ENCODE results near the gene VPS36.

DNA sequence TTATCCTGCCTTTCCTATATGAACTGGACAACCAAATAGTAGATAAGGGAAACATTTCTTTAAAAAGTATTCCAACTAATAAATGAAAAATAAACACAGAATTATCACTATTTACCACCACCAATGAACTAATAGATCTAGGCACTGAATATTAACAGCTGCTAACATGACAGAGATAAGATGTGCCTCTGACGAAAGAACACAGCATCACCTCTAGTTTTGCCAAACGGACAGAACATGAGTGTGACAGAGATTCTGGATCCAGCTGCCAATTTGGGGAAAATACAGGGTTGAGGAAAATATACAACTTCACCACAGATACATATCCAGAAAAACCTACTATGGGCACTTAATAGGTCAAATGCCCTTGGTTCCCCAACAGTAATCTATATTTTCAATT is 18.0 kb downstream of the VPS36 start:
- TF ChIP-seq, protein P1, sequence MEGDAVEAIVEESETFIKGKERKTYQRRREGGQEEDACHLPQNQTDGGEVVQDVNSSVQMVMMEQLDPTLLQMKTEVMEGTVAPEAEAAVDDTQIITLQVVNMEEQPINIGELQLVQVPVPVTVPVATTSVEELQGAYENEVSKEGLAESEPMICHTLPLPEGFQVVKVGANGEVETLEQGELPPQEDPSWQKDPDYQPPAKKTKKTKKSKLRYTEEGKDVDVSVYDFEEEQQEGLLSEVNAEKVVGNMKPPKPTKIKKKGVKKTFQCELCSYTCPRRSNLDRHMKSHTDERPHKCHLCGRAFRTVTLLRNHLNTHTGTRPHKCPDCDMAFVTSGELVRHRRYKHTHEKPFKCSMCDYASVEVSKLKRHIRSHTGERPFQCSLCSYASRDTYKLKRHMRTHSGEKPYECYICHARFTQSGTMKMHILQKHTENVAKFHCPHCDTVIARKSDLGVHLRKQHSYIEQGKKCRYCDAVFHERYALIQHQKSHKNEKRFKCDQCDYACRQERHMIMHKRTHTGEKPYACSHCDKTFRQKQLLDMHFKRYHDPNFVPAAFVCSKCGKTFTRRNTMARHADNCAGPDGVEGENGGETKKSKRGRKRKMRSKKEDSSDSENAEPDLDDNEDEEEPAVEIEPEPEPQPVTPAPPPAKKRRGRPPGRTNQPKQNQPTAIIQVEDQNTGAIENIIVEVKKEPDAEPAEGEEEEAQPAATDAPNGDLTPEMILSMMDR (IDR thresholded peaks at IDR 0.05), result no peak
- no peak for TF ChIP-seq POLR2A (IDR thresholded peaks at IDR 0.05)

Measured in thyroid gland (tissue), 4 donors.